Measurements from ENCODE around the gene SLC10A6. TPM values are rescaled to one million over a fixed set of nuclear protein-coding genes. Genes with fewer than 3 reads are reported as not detected.

The SLC10A6 gene
- 0.28 TPM in 2 replicates for total RNA-seq

DNA sequence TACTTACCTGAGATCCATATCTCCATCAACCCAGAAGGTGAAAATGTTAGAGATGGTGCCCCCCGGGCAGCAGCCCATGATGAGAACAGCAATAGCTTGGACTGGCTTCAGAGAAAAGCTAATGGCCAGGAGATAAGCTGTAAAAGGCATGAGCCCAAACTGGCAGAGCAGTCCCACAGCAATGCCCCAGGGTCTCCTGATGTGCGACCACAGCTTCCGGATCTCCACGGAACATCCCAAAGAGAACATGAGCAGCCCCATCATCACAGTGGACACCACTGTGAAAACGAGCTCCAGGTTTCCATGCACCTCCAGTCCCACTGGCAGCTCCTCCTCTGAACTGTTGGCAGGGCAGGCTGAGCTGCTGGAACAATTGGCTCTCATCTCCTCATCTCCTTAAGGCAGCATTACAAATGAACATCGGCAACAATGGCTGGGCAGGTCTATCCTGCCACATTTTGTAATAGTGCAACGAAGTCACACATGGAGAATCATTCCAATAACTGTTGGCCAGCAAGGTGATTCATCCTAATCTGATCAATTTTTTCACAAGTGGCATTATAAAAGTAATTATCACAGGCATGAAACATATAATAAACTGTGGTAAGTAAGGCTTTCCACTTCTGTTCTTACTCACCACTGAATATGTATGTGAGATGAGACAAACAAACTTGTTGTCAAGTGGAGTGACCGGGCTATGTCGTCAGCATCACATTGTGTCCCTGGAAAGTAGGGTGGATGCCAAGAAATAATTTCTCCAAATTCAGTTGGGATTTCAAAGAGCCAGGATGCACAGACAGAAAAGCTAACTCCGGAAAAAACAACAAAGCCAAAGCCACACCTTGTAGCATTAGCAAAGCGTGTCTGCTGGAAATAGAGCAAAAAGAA is at the start of gene SLC10A6:
Gene SLC10A6, minus strand, starts transcription at position 653 of the 888 bp plus-strand sequence. Its CDS starts 269 bp downstream, at position 384.

GRCh38 chr4:86891762-86892635 is 42.8 kb upstream of the SLC10A6 start, which contains the start of gene C4orf36:
Gene C4orf36, minus strand, starts transcription at chr4:86892422. Its CDS starts 902 bp downstream, at chr4:86891520.

Other genes starting within 250 kb of the SLC10A6 start
- gene C4orf36, start 43.0 kb upstream of the SLC10A6 start, total RNA-seq: 0.28 and 0.37 TPM in 2 replicates
- gene AFF1, start 85.6 kb upstream of the SLC10A6 start, total RNA-seq: 8.4 and 9.9 TPM in 2 replicates